Endothelial cell of umbilical vein (primary cell): ENCODE data around the gene CD151. TPM values are rescaled to one million over a fixed set of nuclear protein-coding genes. Genes with fewer than 3 reads are reported as not detected.

Source experiments
- BruUV-seq: library from RNA; stranded (reverse); fragments of 400-500 nt; replicated peaks from 2 replicates; lab custom pipeline; 2021; lab: Mats Ljungman, UMichigan
- CTCF ChIA-PET: fragments of 300-600, 350-600 bp; sonication (Branson Sonifier 250); formaldehyde crosslinking; loops from one replicate; lab custom pipeline; 2021; ENCODE audit warnings: antibody characterized with exemption, inconsistent platforms; lab: Charles Lee
- POLR2A ChIA-PET: fragments of 300-600, 350-600 bp; sonication (Branson Sonifier 250); formaldehyde crosslinking; loops from one replicate; lab custom pipeline; 2021; ENCODE audit warnings: antibody characterized with exemption, inconsistent platforms; lab: Charles Lee
- DNase-seq: peaks from one replicate; pipeline ENCODE4 v3.0.0-alpha.2; 2011; ENCODE audit warnings: low read depth, low spot score
- FAIRE-seq: peaks from 2 replicates; lab custom pipeline; 2011; peaks lifted over from hg19 to GRCh38; lab: Jason Lieb, UNC
- H2AFZ ChIP-seq: 2 replicates; pipeline ENCODE4 v1.6.0; 2012; ENCODE audit warnings: low read depth, low read length, control low read depth, inconsistent platforms
- H3K27ac ChIP-seq: 2 replicates; pipeline ENCODE4 v1.5.1; 2011; ENCODE audit warnings: low read depth, mild to moderate bottlenecking, control low read depth, low read length, moderate library complexity; ENCODE audit not compliant: insufficient read depth
- H3K27me3 ChIP-seq, 2 experiments: 2 replicates each; pipeline versions ENCODE4 v1.6.0 to v1.6.1; 2011; ENCODE audit warnings: low read length in 2 of 2, mixed read lengths in 1 of 2; ENCODE audit not compliant: control insufficient read depth in 2 of 2, insufficient read depth in 2 of 2
- H3K36me3 ChIP-seq, 2 experiments: 2 replicates in 1 of 2; 3 replicates in 1 of 2; pipeline ENCODE4 v1.5.1; 2011; ENCODE audit warnings: low read length in 2 of 2, mild to moderate bottlenecking in 1 of 2, moderate library complexity in 1 of 2; ENCODE audit not compliant: control insufficient read depth in 2 of 2, insufficient read depth in 2 of 2; ENCODE audit errors: extremely low read depth in 1 of 2
- H3K4me1 ChIP-seq: 3 replicates; pipeline ENCODE4 v1.5.1; 2011; ENCODE audit warnings: mild to moderate bottlenecking, low read length; ENCODE audit not compliant: control insufficient read depth, insufficient read depth; ENCODE audit errors: extremely low read depth
- H3K4me2 ChIP-seq: 2 replicates; pipeline ENCODE4 v1.6.1; 2011; ENCODE audit warnings: low read length, control low read depth, mixed read lengths; ENCODE audit not compliant: insufficient read depth
- H3K4me3 ChIP-seq, 3 experiments: fragments of 200-600 bp in 1 of 3; sonication (generic), shearing (Covaris generic) in 1 of 3; replicated peaks in 1 of 3; 2 replicates each; pipeline ENCODE4 v1.5.1; 2011 to 2016; ENCODE audit warnings: control low read depth in 3 of 3, low read length in 3 of 3, mild to moderate bottlenecking in 2 of 3, inconsistent platforms in 1 of 3, low read depth in 1 of 3, moderate library complexity in 1 of 3; ENCODE audit not compliant: insufficient read depth in 1 of 3
- H3K79me2 ChIP-seq: 2 replicates; pipeline ENCODE4 v1.6.0; 2012; ENCODE audit warnings: low read length, inconsistent platforms; ENCODE audit not compliant: control insufficient read depth, insufficient read depth
- H3K9ac ChIP-seq: replicated peaks from 2 replicates; pipeline ENCODE3; 2011; ENCODE audit warnings: low read length, control low read depth; ENCODE audit not compliant: insufficient read depth; ENCODE audit errors: extremely low read depth
- H3K9me1 ChIP-seq: replicated peaks from 3 replicates; pipeline ENCODE4 v1.6.0; 2011; ENCODE audit warnings: mild to moderate bottlenecking, low read length; ENCODE audit not compliant: control insufficient read depth, insufficient read depth; ENCODE audit errors: extremely low read depth
- H3K9me3 ChIP-seq: replicated peaks from 2 replicates; pipeline ENCODE4 v1.5.1; 2012; ENCODE audit warnings: low read length, inconsistent platforms; ENCODE audit not compliant: control insufficient read depth, insufficient read depth
- H4K20me1 ChIP-seq: replicated peaks from 2 replicates; pipeline ENCODE3; 2011; ENCODE audit warnings: mild to moderate bottlenecking, low read length; ENCODE audit not compliant: control insufficient read depth, insufficient read depth; ENCODE audit errors: extremely low read depth
- CTCF ChIP-seq, 2 donors: IDR thresholded peaks; 1 replicate in 1 of 2; 2 replicates in 1 of 2; pipeline ENCODE4 v1.5.1; 2011; ENCODE audit warnings: low read length in 2 of 2, mild to moderate bottlenecking in 2 of 2, moderate library complexity in 2 of 2, control low read depth in 1 of 2, inconsistent platforms in 1 of 2, low read depth in 1 of 2; ENCODE audit not compliant: insufficient read depth in 1 of 2; ENCODE audit errors: extremely low read depth in 1 of 2
- EZH2 ChIP-seq: IDR thresholded peaks from 2 replicates; pipeline ENCODE4 v1.6.1; 2012; ENCODE audit warnings: borderline replicate concordance, low read depth, mild to moderate bottlenecking, moderate library complexity, low read length, inconsistent platforms; ENCODE audit not compliant: severe bottlenecking
- FOS ChIP-seq: IDR thresholded peaks from 2 replicates; pipeline ENCODE4 v1.6.1; 2011; ENCODE audit warnings: mild to moderate bottlenecking, low read length, moderate library complexity, borderline replicate concordance; ENCODE audit not compliant: insufficient read depth
- GATA2 ChIP-seq: IDR thresholded peaks from 2 replicates; pipeline ENCODE4 v1.7.0; 2011; ENCODE audit warnings: low read depth, mild to moderate bottlenecking, moderate library complexity, mixed read lengths, low read length; ENCODE audit not compliant: insufficient read length, insufficient read depth
- JUN ChIP-seq: IDR thresholded peaks from 2 replicates; pipeline ENCODE4 v1.6.1; 2011; ENCODE audit warnings: borderline replicate concordance, low read depth; ENCODE audit not compliant: insufficient read length, insufficient read depth
- MAX ChIP-seq: IDR thresholded peaks from 2 replicates; pipeline ENCODE4 v1.6.1; 2011; ENCODE audit not compliant: insufficient read depth, insufficient read length
- MYC ChIP-seq: IDR thresholded peaks from one replicate; pipeline ENCODE4 v1.6.1; 2011; ENCODE audit warnings: mild to moderate bottlenecking, low read depth, low read length
- POLR2A ChIP-seq: IDR thresholded peaks from 2 replicates; pipeline ENCODE4 v1.6.1; 2012; ENCODE audit warnings: low read depth, mild to moderate bottlenecking, control low read depth, low read length
- POLR2AphosphoS5 ChIP-seq: IDR thresholded peaks from 2 replicates; pipeline ENCODE4 v1.6.1; 2012; ENCODE audit warnings: low read depth, mild to moderate bottlenecking, control low read depth, low read length, moderate library complexity; ENCODE audit not compliant: insufficient read depth
- dilution Hi-C: fragments of 300-500 bp; cut with MboI; formaldehyde crosslinking; loops from one replicate; pipeline ENCODE4 v1.15.0; 2019; ENCODE audit warnings: low sequenced_read_pairs; ENCODE audit not compliant: extremely low pct_ligation_motif_present
- intact Hi-C: fragments of 100-400 bp; cut with micrococcal nuclease; formaldehyde crosslinking; loops from one replicate; pipeline ENCODE4 v1.10.0; 2022
- polyA plus RNA-seq, 4 experiments: library from polyadenylated mRNA; depleted of rRNA in 3 of 4; stranded (reverse) in 3 of 4; unstranded in 1 of 4; fragments of >200 nt; gene quantifications; 2 replicates each; pipeline versions ENCODE4 v1.2.1 to v1.2.3, GENCODE V29; 2011 to 2012; ENCODE audit warnings: missing spikeins in 1 of 4
- total RNA-seq: library from RNA; stranded (reverse); gene quantifications from 2 replicates; pipeline ENCODE4 v1.2.3, GENCODE V29; 2021

The CD151 gene
- total and polyA plus RNA-seq, 2 donors (not counting 3 experiments of a cell fraction or from before 2014, with no cell fraction given): 515 to 1,090 TPM

- CTCF ChIA-PET: interaction anchor here (0.6 to 1.2 kb wide), 2 partner anchors 26 to 280 kb away, joined by 4 read pairs; no protein-coding TSS in a partner anchor
- H2AFZ ChIP-seq: no peak overlapping the region
- FAIRE-seq: no peak
- H3K79me2 ChIP-seq: peaks cover 19% of the 10 kb centered on the region
- no peak overlapping the region for H3K4me3 ChIP-seq
- H3K27ac ChIP-seq: no peak overlapping the region
- intact Hi-C loops: no loop called here
- H4K20me1 ChIP-seq: no peaks in the 10 kb centered on the region
- H3K27me3 ChIP-seq: no peaks in the 10 kb centered on the region
- DNase-seq: no peak
- TF ChIP-seq POLR2A (no peak), MYC (no peak), CTCF (IDR thresholded peaks at IDR 0.05; ENCODE audit: extremely low read depth in 1 of 2, insufficient read depth in 1 of 2, low read depth in 1 of 2, low read length in 2 of 2) (no peak), POLR2AphosphoS5 (no peak), FOS (no peak), JUN (no peak), GATA2 (no peak), EZH2 (no peak), MAX (no peak)
- peaks cover 20% of the 10 kb centered on the region for H3K4me1 ChIP-seq
- no peaks in the 10 kb centered on the region for H3K9me3 ChIP-seq
- peaks cover 4 to 17% of the 10 kb centered on the region in 2 experiments for H3K36me3 ChIP-seq
- H3K9me1 ChIP-seq: no peaks in the 10 kb centered on the region
- POLR2A ChIA-PET: interaction anchor here (0.6 to 1.1 kb wide), 2 partner anchors 11 to 23 kb away, joined by 4 read pairs; no protein-coding TSS in a partner anchor
- H3K4me2 ChIP-seq: no peak overlapping the region
- no peak overlapping the region for H3K9ac ChIP-seq
- no TSS peak for BruUV-seq
- dilution Hi-C loops: no loop called here
These were observed 11.0 kb upstream of the CD151 start for GRCh38 chr11:821512-822371.
